KBM-7 (cell line): ENCODE measurements around the gene DPY19L3.
"Not testable (repeated sequence)": the region's sequence is repeated elsewhere in the genome, so short reads cannot be mapped to it uniquely, and the experiment has no call there.

Experiments
- DNase-seq: peaks from one replicate; pipeline ENCODE4 v3.0.0-alpha.2; 2015
- in situ Hi-C: fragments of 300-500 bp; cut with MboI; formaldehyde crosslinking; loops from 2 replicates; pipeline ENCODE4 v1.14.3; 2020; ENCODE audit warnings: low sequenced_read_pairs, low pct_unique_long_range_greater_than_20kb, mixed read lengths

The DPY19L3 gene

GRCh38 chr19:32475141-32476031, 69.8 kb downstream of the DPY19L3 start:
- in situ Hi-C loops = no loop called here

GRCh38 chr19:32476032-32476350, 70.4 kb downstream of the DPY19L3 start:
- DNase-seq = no peak
- in situ Hi-C loops = no loop called here

More at GRCh38 chr19:32475141-32476031, 69.8 kb downstream of the DPY19L3 start:
- DNase-seq = no peak

DNA sequence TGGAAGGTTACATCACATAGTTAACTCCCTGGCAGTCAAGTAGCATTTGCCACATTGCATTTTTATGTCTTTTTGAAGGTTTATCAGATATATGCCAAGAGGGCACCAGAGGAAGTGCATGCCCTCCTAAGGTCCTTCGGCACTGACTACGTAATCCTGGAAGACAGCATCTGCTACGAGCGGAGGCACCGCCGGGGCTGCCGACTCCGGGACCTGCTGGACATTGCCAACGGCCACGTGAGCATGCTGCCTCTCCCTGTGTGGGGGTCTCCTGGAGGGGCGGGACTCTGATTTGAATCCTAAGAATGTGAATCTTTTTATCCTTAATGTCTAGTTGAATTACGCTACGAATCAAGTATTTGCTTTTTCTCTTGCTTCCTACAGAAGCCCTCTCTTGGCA, 74.8 kb downstream of the DPY19L3 start:
- no peak for DNase-seq
- in situ Hi-C loops = no loop called here

DNA sequence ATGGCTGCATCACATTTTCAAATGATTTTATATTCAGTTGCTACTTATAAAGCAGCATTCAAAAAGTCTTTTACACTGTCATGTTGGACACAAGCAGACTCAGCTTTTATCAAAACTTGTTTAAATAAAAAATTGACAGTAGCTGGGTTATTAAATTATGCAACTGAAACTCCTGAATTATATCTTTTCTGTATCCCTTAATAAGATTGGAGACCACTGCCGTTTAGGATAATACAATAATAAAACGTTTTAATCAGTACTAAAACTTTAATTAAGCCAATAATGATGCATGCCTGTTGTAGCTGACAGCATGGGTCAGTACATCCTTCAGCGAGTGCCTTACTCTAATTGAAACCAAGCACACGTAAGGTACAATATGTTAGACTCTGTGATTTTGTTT, 78.0 kb downstream of the DPY19L3 start:
- DNase-seq = no peak
- in situ Hi-C loops = no loop called here

DNA sequence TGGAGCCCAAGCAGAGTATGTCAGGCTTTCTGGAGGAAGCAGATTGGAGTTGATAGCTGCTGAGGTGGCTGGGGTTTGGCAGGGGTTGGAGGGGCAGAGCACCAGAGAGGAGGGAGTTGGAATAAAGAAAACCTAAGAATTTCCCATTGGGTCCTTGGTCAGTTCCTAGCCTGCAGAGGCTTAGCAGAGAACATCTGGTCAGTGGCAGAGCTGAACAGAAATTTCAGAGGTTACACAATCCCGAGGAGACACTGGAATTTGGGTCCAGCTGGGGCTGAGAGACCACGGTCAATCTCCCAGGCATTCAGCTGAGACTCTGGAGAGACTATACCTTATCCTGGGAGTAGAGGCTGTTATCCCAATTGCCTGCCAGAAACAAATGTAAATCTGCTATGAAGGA, 84.4 kb downstream of the DPY19L3 start:
- DNase-seq = no peak
- in situ Hi-C loops = no loop called here

DNA sequence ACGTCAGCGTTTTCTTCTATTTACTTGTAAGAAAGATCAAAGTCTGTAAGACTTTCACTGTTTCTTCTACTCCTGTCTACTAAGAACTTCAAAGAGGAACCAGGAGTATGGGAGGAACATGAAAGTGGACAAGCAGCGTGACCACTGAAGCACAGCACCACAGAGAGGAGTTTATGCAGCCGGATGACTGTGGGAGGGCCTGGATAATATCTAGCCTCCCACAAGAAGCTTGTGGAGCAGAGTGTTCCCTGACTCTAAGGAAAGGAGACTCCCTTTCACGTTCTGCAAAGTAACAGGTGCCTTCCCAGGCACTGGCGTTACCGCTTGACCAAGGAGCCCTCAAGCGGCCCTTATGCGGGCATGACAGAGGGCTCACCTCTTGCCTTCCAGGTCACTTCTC, 91.8 kb downstream of the DPY19L3 start:
- DNase-seq = no peak
- in situ Hi-C loops = no loop called here

DNA sequence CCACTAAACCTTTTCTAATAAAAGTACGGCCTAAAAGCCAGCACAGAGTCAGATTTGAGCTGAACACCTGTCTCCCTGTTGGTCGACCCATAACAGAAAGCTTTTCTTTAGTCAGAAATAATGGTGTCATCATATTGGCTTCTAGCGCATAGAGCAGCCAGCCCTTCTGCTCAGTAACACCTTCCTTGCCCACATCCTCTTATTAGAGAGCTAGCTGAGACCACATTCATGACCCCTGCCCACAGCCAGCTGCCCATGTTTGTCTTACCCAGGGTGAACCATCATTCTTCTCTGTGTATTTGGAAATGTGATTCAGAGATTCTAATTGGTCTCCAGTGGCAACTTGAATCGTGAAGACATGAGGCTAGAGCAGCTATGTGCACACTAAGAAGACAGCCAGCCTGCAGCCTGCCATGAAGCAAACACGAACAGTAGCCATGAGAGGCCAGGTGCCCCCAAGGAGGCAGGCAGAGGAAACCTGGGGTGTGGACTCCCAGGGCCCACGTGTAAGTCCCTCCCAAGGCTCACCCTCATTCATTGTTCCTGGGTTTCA, 93.2 kb downstream of the DPY19L3 start:
- in situ Hi-C loops = no loop called here
- DNase-seq = no peak

DNA sequence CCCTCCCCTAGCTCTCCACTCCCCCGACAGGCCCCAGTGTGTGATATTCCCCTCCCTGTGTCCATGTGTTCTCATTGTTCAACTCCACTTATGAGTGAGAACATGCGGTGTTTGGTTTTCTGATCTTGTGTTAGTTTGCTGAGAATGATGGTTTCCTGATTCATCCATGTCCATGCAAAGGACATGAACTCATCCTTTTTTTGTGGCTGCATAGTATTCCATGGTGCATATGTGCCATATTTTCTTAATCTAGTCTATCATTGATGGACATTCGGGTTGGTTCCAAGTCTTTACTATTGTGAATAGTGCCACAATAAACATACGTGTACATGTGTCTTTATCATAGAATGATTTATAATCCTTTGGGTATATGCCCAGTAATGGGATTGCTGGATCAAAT, 106.9 kb downstream of the DPY19L3 start:
- DNase-seq, in situ Hi-C loops: not testable (repeated sequence)

- in situ Hi-C loops = no loop called here
- peak; percentile 38 for DNase-seq
Measured at GRCh38 chr19:32519023-32519422, 113.5 kb downstream of the DPY19L3 start.

DNA sequence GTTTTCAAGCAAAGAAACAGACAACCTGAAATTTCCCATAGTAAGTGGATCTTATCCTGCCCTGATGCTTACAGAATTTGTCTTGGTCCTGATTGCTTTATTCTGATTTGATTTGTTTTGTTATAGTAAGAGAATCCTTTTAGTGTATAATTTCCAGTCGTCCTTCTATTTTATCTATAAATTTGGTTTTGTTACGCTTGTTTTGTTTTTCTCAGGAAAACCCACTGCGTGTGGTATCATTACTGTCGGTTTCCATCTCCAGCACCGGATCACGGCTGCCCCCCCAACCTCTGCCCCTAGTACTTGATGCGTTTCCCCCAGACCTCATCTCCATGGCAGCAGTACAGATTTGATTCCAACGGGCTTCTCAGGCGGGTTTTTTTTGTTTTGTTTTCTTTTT, 117.4 kb downstream of the DPY19L3 start:
- in situ Hi-C loops = no loop called here
- no peak for DNase-seq

DNA sequence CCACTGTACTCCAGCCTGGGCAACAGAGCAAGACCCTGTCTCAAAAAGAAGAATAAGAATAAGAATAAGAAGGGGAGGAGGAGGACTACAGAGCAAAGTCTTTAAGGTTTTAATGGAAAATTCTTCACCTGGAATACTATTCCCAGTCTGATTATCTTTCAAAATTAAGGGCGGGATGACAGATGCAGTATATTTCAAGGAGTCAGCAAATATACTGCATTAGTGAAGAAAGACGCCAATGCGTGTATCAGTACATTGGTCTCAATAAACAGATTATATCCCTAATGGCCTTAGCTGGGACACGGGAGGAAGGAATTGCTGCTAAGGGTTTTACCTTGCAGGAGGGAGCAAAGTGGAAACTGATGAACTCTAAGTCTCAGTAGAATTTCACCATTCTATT, 121.3 kb downstream of the DPY19L3 start:
- DNase-seq = no peak
- in situ Hi-C loops = no loop called here

GRCh38 chr19:32530773-32531172, 125.2 kb downstream of the DPY19L3 start:
- in situ Hi-C loops = no loop called here
- no peak for DNase-seq

GRCh38 chr19:32532233-32532632, 126.7 kb downstream of the DPY19L3 start:
- in situ Hi-C loops = no loop called here

More at GRCh38 chr19:32532233-32532632, 126.7 kb downstream of the DPY19L3 start:
- DNase-seq = no peak
